Adrenal gland (tissue), 5 donors: ENCODE data around the gene FILIP1.

Experiments
- CTCF ChIP-seq, 6 experiments: fragments of 450-650 bp in 4 of 6; fragments of 200-600 bp in 2 of 6; sonication (generic) in 1 of 6; IDR thresholded peaks; 1 replicate in 5 of 6; 2 replicates in 1 of 6; pipeline versions ENCODE4 v1.5.1 to v1.8.0; 2016 to 2021; ENCODE audit warnings: antibody characterized with exemption in 6 of 6, mild to moderate bottlenecking in 2 of 6, moderate library complexity in 1 of 6
- POLR2A ChIP-seq, 2 donors: fragments of 450-650 bp; IDR thresholded peaks; one replicate each; pipeline ENCODE4 v1.6.1; 2017; ENCODE audit warnings: antibody characterized with exemption in 2 of 2, mild to moderate bottlenecking in 2 of 2, moderate library complexity in 1 of 2
- donor health status: DM: no; HTN: no; CAD: no.

DNA sequence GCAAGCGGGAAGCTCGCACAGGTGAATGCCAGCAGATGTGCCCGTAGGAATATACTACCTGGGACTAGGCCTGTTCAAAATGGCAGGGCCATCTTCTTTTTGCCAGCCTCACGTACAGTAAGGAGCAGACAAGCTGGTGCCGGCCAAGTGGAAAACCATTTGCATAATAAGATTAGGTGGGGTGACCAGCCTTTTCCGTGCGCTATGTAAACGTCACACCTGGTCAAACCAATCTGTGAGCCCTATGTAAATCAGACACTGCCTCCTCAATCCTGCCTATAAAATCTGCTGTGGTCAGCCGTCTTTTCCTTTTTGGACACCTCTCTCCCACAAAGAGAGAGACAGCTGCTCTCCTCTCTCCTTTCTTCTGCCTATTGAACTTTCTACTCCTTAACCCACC, 148.2 kb downstream of the FILIP1 start:
- TF ChIP-seq CTCF (IDR thresholded peaks at IDR 0.05) (no peak), POLR2A (IDR thresholded peaks at IDR 0.05) (no peak)
